HepG2 (cell line): Measurements from ENCODE around the gene RIMBP2. TPM values are rescaled to one million over a fixed set of nuclear protein-coding genes. Genes with fewer than 3 reads are reported as not detected.

Experiments
- ATAC-seq: fragments of 200-7000 bp; cut with Tn5 transposase; 3 replicates; pipeline ENCODE4 v1.9.1; 2020; ENCODE audit warnings: mild to moderate bottlenecking, moderate library complexity
- BruUV-seq: library from RNA; stranded (reverse); fragments of 400-500 nt; replicated peaks from 2 replicates; lab custom pipeline; 2021; lab: Mats Ljungman, UMichigan
- CTCF ChIA-PET: fragments of 300-600 bp; formaldehyde crosslinking; extraction: SDS; loops from one replicate; lab custom pipeline; 2021; ENCODE audit warnings: low total read pairs, inconsistent platforms, low intra/inter-chr PET ratio; lab: Yijun Ruan, JAX
- POLR2A ChIA-PET: fragments of 350-600 bp; sonication (Branson Sonifier 250); formaldehyde crosslinking; loops from one replicate; lab custom pipeline; 2020; ENCODE audit warnings: antibody characterized with exemption, inconsistent platforms; lab: Yijun Ruan, JAX
- DNase-seq: peaks from one replicate; pipeline ENCODE4 v3.0.0-alpha.2; 2015; ENCODE audit warnings: low spot score
- FAIRE-seq: peaks from 3 replicates; lab custom pipeline; 2011; peaks lifted over from hg19 to GRCh38; lab: Jason Lieb, UNC
- H2AFZ ChIP-seq: one replicate; pipeline ENCODE4 v1.6.1; 2011; ENCODE audit warnings: low read length, inconsistent platforms
- H3K27ac ChIP-seq: fragments of 300-600 bp; 3 replicates; pipeline ENCODE4 v1.8.0; 2011; ENCODE audit warnings: mixed run types, mild to moderate bottlenecking, mixed read lengths, low read length, inconsistent platforms; ENCODE audit not compliant: insufficient read depth; ENCODE audit errors: extremely low read length
- H3K27me3 ChIP-seq, 2 experiments: fragments of 200-600 bp in 1 of 2; 2 replicates in 1 of 2; 3 replicates in 1 of 2; pipeline versions ENCODE4 v1.6.0 to v1.8.0; 2011; ENCODE audit warnings: low read length in 2 of 2, mild to moderate bottlenecking in 2 of 2, moderate library complexity in 2 of 2, inconsistent platforms in 1 of 2; ENCODE audit not compliant: insufficient read depth in 2 of 2, control insufficient read depth in 1 of 2
- H3K36me3 ChIP-seq, 2 experiments: fragments of 200-600 bp in 1 of 2; replicated peaks in 1 of 2; 2 replicates in 1 of 2; 3 replicates in 1 of 2; pipeline versions ENCODE4 v1.5.1 to v1.8.0; 2011; ENCODE audit warnings: low read length in 2 of 2, inconsistent platforms in 1 of 2; ENCODE audit not compliant: insufficient read depth in 2 of 2, control insufficient read depth in 1 of 2
- H3K4me1 ChIP-seq: 2 replicates; pipeline ENCODE4 v1.5.1; 2012; ENCODE audit warnings: low read length, inconsistent platforms; ENCODE audit not compliant: insufficient read depth
- H3K4me2 ChIP-seq: 2 replicates; pipeline ENCODE4 v1.6.0; 2011; ENCODE audit warnings: low read depth, low read length, inconsistent platforms
- H3K4me3 ChIP-seq, 3 experiments: fragments of 200-600 bp in 1 of 3; sonication (generic), shearing (Covaris generic) in 1 of 3; replicated peaks in 1 of 3; 2 replicates each; pipeline ENCODE4 v1.5.1; 2011 to 2016; ENCODE audit warnings: low read length in 3 of 3, inconsistent platforms in 2 of 3, low read depth in 2 of 3, mild to moderate bottlenecking in 2 of 3, control low read depth in 1 of 3, mixed read lengths in 1 of 3; ENCODE audit not compliant: insufficient read depth in 1 of 3
- H3K79me2 ChIP-seq: one replicate; pipeline ENCODE4 v1.6.1; 2011; ENCODE audit warnings: low read length, inconsistent platforms; ENCODE audit not compliant: insufficient read depth
- H3K9ac ChIP-seq: 2 replicates; pipeline ENCODE4 v1.6.0; 2011; ENCODE audit warnings: mild to moderate bottlenecking, low read depth, low read length, inconsistent platforms; ENCODE audit not compliant: insufficient read depth
- H3K9me3 ChIP-seq: 2 replicates; pipeline ENCODE4 v1.5.1; 2012; ENCODE audit warnings: mild to moderate bottlenecking, low read length
- H4K20me1 ChIP-seq: 2 replicates; pipeline ENCODE4 v1.6.0; 2011; ENCODE audit warnings: inconsistent platforms, mild to moderate bottlenecking, low read length, moderate library complexity; ENCODE audit not compliant: insufficient read depth
- DBP ChIP-seq: sonication (generic); formaldehyde crosslinking; IDR thresholded peaks from 2 replicates; pipeline ENCODE4 v1.4.0; 2020; ENCODE audit warnings: missing genetic modification reagents; ENCODE audit errors: not compliant biosample characterization
- ETS1 ChIP-seq: sonication (generic); formaldehyde crosslinking; IDR thresholded peaks from 2 replicates; pipeline ENCODE4 v1.4.0; 2020; ENCODE audit warnings: missing genetic modification reagents
- NPAS2 ChIP-seq: sonication (generic); formaldehyde crosslinking; IDR thresholded peaks from 2 replicates; pipeline ENCODE4 v1.8.0; 2022; ENCODE audit warnings: mild to moderate bottlenecking, missing genetic modification reagents, borderline replicate concordance
- SMAD9 ChIP-seq: sonication (generic); formaldehyde crosslinking; IDR thresholded peaks from 2 replicates; pipeline ENCODE4 v1.5.1; 2020; ENCODE audit warnings: mild to moderate bottlenecking, missing genetic modification reagents
- SNAPC5 ChIP-seq: sonication (generic); formaldehyde crosslinking; IDR thresholded peaks from 2 replicates; pipeline ENCODE4 v1.8.1; 2023; ENCODE audit warnings: mild to moderate bottlenecking, missing genetic modification reagents, borderline replicate concordance
- TARDBP ChIP-seq: sonication (generic); formaldehyde crosslinking; IDR thresholded peaks from 2 replicates; pipeline ENCODE4 v1.8.0; 2022; ENCODE audit warnings: mild to moderate bottlenecking, missing genetic modification reagents
- ZMYM2 ChIP-seq: sonication (generic); formaldehyde crosslinking; IDR thresholded peaks from 2 replicates; pipeline ENCODE4 v1.8.0; 2022; ENCODE audit warnings: mild to moderate bottlenecking, missing genetic modification reagents
- ZNF263 ChIP-seq: sonication (generic); formaldehyde crosslinking; IDR thresholded peaks from 2 replicates; pipeline ENCODE4 v1.4.0; 2020; ENCODE audit warnings: missing genetic modification reagents
- ZNF276 ChIP-seq: sonication (generic); formaldehyde crosslinking; IDR thresholded peaks from 2 replicates; pipeline ENCODE4 v1.4.0; 2020; ENCODE audit warnings: mild to moderate bottlenecking, low read depth, missing genetic modification reagents
- ZNF580 ChIP-seq: IDR thresholded peaks from 2 replicates; pipeline ENCODE4 v1.6.1; 2016; ENCODE audit warnings: low read depth, borderline replicate concordance
- WGBS: methylation state at CpG from one replicate; pipeline ENCODE4 v1.1.6; 2017; ENCODE audit warnings: low lambda C conversion rate; 5-methylcytosine and 5-hydroxymethylcytosine counted together
- in situ Hi-C: cut with HindIII; loops from 2 replicates; pipeline ENCODE4 v1.10.0; 2017; ENCODE audit warnings: low pct_unique_long_range_greater_than_20kb; ENCODE audit not compliant: extremely low pct_ligation_motif_present
- intact Hi-C: fragments of 100-400 bp; cut with micrococcal nuclease; formaldehyde crosslinking; loops from one replicate; pipeline ENCODE4 v1.10.0; 2022; ENCODE audit not compliant: unreplicated experiment
- polyA plus RNA-seq, 8 experiments: library from polyadenylated mRNA; depleted of rRNA in 3 of 8; stranded (reverse) in 7 of 8; unstranded in 1 of 8; fragments of >200 nt; fragmentation: Illumina TruSeq in 4 of 8; extraction: Trizol in 4 of 8; gene quantifications; 2 replicates each; pipeline versions ENCODE4 v1.2.1 to v1.2.3, GENCODE V29; 2011 to 2016; ENCODE audit warnings: low read depth in 4 of 8, missing spikeins in 1 of 8, mixed read lengths in 1 of 8; ENCODE audit not compliant: insufficient read depth in 1 of 8
- total RNA-seq, 5 experiments: library from RNA; depleted of rRNA; stranded (reverse); fragments of >200 nt; fragmentation: Illumina TruSeq; extraction: Trizol; gene quantifications; 2 replicates each; pipeline ENCODE4 v1.2.3, GENCODE V29; 2016; ENCODE audit warnings: low read depth in 1 of 5

RIMBP2 gene
- total and polyA plus RNA-seq, 2 of the 13 experiments (the other 11 are each of a cell fraction or from before 2014, with no cell fraction given), result 0.03 TPM; not detected in 1

GRCh38 chr12:130488358-130488710, 227.8 kb downstream of the RIMBP2 start:
- H3K36me3 ChIP-seq, result no peaks in the 10 kb centered on the region
- no peaks in the 10 kb centered on the region for H3K4me1 ChIP-seq
- BruUV-seq, result no TSS peak
- no peak overlapping the region for H3K4me3 ChIP-seq
- H3K4me2 ChIP-seq, result no peak overlapping the region
- no peaks in the 10 kb centered on the region for H3K9me3 ChIP-seq
- no peaks in the 10 kb centered on the region for H3K79me2 ChIP-seq
- no peak for FAIRE-seq
- no peaks in the 10 kb centered on the region for H4K20me1 ChIP-seq
- TF ChIP-seq DBP (CRISPR knock-in tag), result no peak
- no peak for TF ChIP-seq ZNF580 (CRISPR knock-in tag)
- TF ChIP-seq ETS1 (CRISPR knock-in tag), result no peak
- no peak for TF ChIP-seq SNAPC5 (CRISPR knock-in tag)
- no peak for TF ChIP-seq ZMYM2 (CRISPR knock-in tag)
- no peak for TF ChIP-seq SMAD9 (CRISPR knock-in tag)
- TF ChIP-seq TARDBP (CRISPR knock-in tag), result no peak
- no peak for TF ChIP-seq ZNF263
- TF ChIP-seq NPAS2, result no peak
- no peak for TF ChIP-seq ZNF276 (CRISPR knock-in tag)
- H3K9ac ChIP-seq, result no peak overlapping the region
- ChIA-PET POLR2A (no interaction called here), CTCF (no interaction called here)
- H3K27me3 ChIP-seq, result peaks cover 2 to 45% of the 10 kb centered on the region in 2 experiments
- WGBS, result 11% methylated on average over 5 of the region's 5 CpGs
- no peak for ATAC-seq
- no peak overlapping the region for H3K27ac ChIP-seq
- in situ Hi-C loops, result no loop called here
- H2AFZ ChIP-seq, result no peak overlapping the region
- intact Hi-C loops, result no loop called here
- no peak for DNase-seq
